Skin of body (tissue), 2 donors: Measurements from ENCODE around the gene DSTN. TPM values are rescaled to one million over a fixed set of nuclear protein-coding genes. Genes with fewer than 3 reads are reported as not detected.

ENCODE experiments used
- DNase-seq: peaks from one replicate; lab custom pipeline; 2025; lab: John Stamatoyannopoulos, UW
- total RNA-seq: library from RNA; depleted of rRNA; stranded (reverse); fragments of >200 nt; gene quantifications from one replicate; pipeline ENCODE4 v1.2.3, GENCODE V29; 2014

DSTN gene
- 140 TPM for total RNA-seq

GRCh38 chr20:17569616-17570346 is at the start of gene DSTN:
Gene DSTN, plus strand, starts transcription at chr20:17570075. Its CDS starts 134 bp downstream, at chr20:17570209.
- peak; percentile 88 for DNase-seq

GRCh38 chr20:17520583-17520982 is 49.3 kb upstream of the DSTN start:
- DNase-seq = no peak

- DNase-seq = no peak
Observed at GRCh38 chr20:17522528-17522927, 47.3 kb upstream of the DSTN start.

DNA sequence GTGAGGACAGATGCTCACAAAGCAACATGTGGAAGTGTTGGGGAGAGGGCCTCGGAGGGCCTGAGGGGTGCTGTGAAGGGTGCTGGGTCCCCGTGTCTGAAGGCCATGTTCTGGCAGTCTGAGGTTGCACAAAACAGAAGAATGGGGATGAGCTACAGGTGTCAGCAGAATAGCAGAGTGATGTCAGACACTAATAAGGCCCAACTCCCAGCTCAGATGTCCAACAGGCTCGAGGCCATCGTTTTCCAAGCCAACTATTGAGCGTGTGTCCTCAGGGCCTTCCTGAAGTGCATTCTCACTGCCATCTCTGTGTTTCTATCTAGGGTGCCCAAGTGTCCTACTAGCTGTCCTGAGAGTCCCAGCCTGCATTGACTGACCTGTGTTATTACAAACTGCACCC is 46.5 kb upstream of the DSTN start:
- DNase-seq = no peak

- no peak for DNase-seq
Observed at GRCh38 chr20:17524560-17524959, 45.3 kb upstream of the DSTN start.

DNA sequence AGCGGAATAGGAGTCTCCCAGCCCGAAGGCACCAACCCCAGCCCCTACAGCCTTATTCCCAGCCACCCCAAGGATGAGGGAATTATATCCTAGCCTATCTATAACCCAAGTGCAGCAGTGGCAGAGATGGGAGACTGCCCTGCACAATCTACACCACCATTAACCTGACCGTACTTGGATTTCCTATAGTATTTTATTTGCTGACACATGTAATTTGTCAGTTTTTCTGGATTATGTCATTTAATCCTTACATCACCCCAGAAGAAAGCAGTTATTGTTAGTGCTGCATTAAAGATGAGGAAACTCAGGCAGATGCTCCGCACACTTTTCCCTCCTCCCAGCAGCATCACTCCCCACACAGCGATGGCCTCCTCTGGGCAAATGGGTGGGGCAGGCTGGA is 44.7 kb upstream of the DSTN start:
- no peak for DNase-seq

- no peak for DNase-seq
Observed at GRCh38 chr20:17525650-17526049, 44.2 kb upstream of the DSTN start.

- DNase-seq = no peak
Observed at GRCh38 chr20:17529586-17529985, 40.3 kb upstream of the DSTN start.

- DNase-seq = no peak
Observed at GRCh38 chr20:17530153-17530552, 39.7 kb upstream of the DSTN start.

DNA sequence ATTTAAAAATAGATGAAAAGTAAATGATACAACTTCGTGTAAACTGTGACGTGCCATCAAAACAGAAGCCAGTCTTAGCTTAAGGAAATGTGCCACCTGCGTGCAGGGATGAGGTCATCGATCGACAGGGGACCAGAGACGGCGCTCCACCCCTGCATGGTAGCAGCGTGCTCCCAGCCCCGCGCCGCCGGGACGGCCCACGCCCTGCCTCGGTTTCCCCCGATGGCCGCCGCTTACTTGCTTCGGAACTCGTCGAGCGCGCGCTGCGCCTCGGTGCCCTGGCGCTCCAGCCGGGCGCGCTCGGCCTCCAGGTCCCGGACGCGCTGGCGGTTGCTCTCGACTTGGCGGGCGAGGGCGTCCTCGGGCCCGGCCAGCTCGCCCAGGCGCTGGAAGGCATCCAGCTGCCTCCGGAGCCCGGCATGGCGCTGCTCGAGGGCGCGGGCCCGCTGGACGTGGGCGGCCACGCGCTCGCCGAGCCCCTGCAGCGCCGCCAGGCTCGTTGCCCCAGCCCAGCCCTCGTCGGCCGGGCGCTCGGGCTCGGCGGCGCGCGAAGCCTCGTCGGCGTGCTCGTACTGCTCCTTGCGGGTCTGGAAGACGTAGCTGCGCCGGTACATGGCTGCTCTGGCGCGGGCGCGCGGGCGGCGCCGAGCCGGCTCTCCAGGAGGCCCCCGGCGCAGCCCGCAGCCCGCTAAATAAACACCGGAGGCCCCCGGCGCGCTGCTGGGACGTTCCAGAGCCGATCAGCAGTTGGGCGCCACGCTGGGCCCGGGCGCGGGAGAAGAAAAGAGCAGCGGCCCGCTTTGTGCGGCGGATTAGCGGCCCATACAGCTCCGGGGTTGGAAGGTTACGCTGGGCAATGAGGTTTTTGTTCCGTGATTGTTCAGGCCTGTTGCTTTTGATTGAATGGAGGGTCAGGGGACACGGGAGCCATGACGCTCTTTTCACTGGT is 38.9 kb upstream of the DSTN start, which contains the start of gene BFSP1:
Gene BFSP1 (minus strand): TSS at position 664 of the 949 bp plus-strand sequence. CDS start 50 bp downstream, at position 614.
- DNase-seq = peak; percentile 39

DNA sequence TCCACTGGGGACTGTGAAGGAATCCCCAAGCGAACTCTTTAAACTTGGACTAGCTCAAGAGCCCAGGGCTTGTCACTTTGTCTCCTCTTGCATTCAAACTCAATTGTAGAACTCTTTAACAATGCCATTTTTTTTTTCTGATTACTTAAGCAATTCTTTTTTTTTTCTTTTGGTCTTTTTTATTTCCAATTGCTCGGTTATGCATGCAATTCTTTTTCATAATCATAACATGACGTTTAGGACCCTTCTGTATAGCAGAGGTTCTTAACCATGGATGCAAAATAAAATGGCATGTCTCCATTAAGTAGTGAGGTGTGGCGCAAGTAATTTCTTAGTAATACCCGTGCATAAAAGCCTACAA is 38.2 kb upstream of the DSTN start:
- DNase-seq = no peak

DNA sequence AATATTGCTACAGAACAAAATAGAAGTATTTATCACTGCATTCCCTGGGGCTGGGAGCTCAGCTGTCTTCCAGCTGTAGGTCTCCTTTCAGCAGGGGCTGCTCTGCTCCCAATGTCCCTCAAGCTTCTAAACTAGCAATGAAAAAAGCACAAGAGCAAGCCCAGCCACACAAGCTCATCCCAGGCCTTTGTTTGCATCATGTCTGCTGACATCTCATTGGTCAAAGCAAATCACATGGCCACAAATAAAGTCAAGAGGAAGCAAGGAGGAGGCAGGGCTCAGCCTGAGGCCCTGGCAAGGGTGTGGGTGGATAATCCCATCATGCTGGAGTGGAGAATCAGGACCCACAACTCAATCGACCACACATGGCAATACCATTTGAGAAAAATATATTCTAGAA is 36.5 kb upstream of the DSTN start:
- DNase-seq = peak; percentile 89

- no peak for DNase-seq
Observed at GRCh38 chr20:17534077-17534476, 35.8 kb upstream of the DSTN start.

DNA sequence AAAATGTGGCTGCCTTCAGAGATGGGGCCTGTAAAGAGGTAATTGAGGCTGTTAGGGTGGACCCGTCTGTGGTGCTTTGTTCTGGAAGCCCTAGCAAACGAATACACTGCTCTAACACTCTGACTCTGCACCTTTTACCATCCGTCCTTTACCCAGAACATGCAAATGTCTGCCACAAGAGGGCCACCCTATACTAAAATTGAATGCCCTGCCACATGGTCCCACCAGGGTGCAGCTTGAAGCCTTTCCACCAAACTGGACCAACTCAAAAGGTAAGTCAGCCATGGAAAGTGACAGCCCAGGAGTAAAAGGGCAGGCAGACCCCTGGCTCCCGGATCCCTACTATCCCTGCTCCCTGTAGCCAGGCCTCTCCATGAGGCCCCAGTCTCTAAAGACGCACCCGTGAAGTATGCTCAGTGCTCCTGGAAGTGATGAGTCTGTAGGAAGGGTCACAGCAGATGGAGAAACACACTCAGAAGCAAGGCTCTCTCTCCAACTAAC is 32.9 kb upstream of the DSTN start:
- peak; percentile 64 for DNase-seq

DNA sequence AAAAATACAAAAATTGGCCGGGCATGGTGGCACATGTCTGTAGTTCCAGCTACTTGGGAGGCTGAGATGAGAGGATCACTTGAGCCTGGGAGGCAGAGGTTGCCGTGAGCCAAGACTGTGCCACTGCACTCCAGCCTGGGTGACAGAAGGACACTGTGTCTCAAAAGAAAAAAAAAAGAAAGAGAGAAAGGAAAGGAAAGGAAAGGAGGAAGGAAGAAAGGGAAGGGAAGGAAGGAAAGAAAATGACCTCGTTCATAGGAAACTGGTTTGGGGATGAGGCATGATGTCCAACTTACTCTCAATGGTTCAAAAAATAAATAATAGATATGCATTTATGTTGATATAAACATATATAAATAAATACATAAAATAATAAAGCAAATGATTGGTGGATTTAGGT is 31.9 kb upstream of the DSTN start:
- no peak for DNase-seq

DNA sequence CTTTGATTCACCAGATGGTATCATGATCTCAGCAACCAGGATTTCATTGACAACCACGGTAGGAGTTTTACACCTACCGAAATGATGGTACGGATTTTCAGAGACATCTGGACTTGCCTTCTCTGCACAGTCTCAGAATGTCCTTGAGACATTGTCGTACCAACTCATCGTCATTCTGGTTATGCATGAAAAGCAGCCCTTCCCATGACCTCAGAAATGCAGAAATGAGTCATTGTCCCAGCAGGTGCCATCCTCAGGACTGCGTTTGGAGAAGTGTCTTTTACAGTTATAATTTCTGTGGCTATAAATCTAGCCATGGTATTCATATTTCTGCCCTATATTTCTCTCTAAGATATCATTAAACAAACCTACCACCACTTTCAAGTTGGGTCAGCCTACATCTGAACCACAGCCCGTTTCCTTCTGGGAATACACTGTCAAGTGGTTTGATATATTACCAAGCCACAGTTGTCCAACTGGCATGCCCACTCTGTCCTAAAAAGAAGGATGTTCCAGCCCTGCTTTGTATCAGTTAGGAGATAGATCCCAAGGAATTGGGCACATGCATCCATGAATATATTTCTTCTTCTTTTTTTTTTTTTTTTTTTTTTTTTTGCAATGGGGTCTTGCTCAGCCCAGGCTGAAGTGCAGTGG is 31.2 kb upstream of the DSTN start:
- DNase-seq = no peak

DNA sequence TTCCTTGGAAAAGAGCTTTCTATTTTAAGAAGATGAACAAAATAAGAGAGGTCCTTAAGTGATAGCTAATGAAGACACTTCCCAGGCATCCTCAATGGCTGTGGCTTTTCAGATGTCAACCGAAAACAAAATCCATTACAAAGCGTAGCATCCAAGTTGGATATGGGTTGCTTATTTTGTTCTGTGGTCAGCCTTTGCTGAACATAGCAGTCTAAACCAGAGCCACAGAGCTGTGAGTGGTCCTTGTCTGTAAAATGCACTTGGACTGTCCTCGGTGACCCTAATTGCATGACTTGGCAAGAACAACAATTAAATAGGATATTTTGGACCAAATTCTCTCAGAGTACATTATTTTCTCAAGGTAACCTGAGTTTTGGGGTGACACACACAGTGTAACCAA is 28.3 kb upstream of the DSTN start:
- DNase-seq = no peak

DNA sequence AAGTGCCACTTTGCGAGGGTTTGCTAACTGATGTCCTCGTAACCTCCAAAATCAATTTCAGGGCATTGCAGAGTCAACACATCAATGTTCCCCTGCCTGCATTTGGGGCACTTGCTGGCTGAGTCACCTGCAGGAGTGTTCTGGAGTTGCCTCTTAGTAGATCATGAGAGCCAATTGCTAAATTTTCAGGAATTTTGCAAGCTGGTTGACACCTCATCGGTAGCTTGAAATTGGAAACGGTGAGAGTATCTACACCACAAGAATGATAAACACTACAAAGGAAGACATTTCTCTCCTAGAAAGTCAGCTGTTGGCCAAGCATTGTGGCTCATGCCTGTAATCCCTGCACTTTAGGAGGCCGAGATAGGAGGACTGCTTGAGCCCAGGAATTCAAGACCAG is 27.9 kb upstream of the DSTN start:
- DNase-seq = no peak

DNA sequence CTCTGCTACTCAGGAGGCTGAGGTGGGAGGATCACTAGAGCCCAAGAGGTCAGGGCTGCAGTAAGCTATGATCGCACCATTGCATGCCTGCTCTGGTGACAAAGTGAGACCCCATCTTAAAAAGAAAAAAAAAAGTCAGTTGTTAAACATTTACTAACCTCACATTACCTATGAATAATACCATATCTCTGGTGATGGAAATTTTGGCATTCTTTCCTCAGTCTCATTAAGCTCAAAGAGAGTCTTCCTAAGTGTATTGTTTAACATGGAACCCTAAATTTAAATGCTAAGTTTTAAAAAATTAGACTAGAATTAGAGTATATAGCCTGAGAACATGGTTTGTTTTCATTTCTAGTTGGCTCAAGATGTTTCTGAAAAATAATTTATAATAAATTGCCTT is 27.4 kb upstream of the DSTN start:
- no peak for DNase-seq

GRCh38 chr20:17542993-17543412 is 26.9 kb upstream of the DSTN start:
- DNase-seq = peak; percentile 91

- DNase-seq = peak; percentile 76
Observed at GRCh38 chr20:17543531-17544131, 26.2 kb upstream of the DSTN start.
